Tibial nerve (tissue), 4 donors: ENCODE data around the gene SMIM29. TPM values are rescaled to one million over a fixed set of nuclear protein-coding genes. Genes with fewer than 3 reads are reported as not detected.

Experiments
- DNase-seq, 2 donors: peaks; one replicate each; pipeline ENCODE4 v3.0.0-alpha.2; 2019; ENCODE audit warnings: low spot score in 2 of 2
- H3K27ac ChIP-seq, 4 donors: fragments of 200-600 bp; sonication (generic) in 3 of 4; one replicate each; pipeline ENCODE4 v1.5.1; 2017 to 2019; ENCODE audit warnings: mild to moderate bottlenecking in 1 of 4
- H3K27me3 ChIP-seq, 2 donors: fragments of 200-600 bp; sonication (generic) in 1 of 2; one replicate each; pipeline versions ENCODE4 v1.5.1 to v1.6.0; 2017 to 2019
- H3K36me3 ChIP-seq, 3 donors: fragments of 200-600 bp; sonication (generic); one replicate each; pipeline ENCODE4 v1.5.1; 2018 to 2019
- H3K4me1 ChIP-seq, 4 donors: fragments of 200-600 bp; sonication (generic) in 3 of 4; one replicate each; pipeline ENCODE4 v1.5.1; 2017 to 2019
- H3K4me3 ChIP-seq, 4 donors: fragments of 200-600 bp; sonication (generic) in 3 of 4; one replicate each; pipeline ENCODE4 v1.5.1; 2017 to 2019; ENCODE audit warnings: mild to moderate bottlenecking in 1 of 4, moderate library complexity in 1 of 4
- H3K9me3 ChIP-seq, 4 donors: fragments of 200-600 bp; sonication (generic) in 3 of 4; one replicate each; pipeline ENCODE4 v1.5.1; 2017 to 2019
- EP300 ChIP-seq, 2 donors: sonication (generic); formaldehyde crosslinking; IDR thresholded peaks; one replicate each; pipeline ENCODE4 v1.6.1; 2017; ENCODE audit warnings: antibody characterized with exemption in 2 of 2, mild to moderate bottlenecking in 1 of 2
- POLR2A ChIP-seq, 2 donors: fragments of 450-650 bp; IDR thresholded peaks; one replicate each; pipeline ENCODE4 v1.6.1; 2017; ENCODE audit warnings: antibody characterized with exemption in 2 of 2, mild to moderate bottlenecking in 2 of 2, moderate library complexity in 2 of 2
- WGBS, 2 donors: methylation state at CpG; one replicate each; pipeline ENCODE4 v1.1.5; 2018; 5-methylcytosine and 5-hydroxymethylcytosine counted together
- total RNA-seq, 4 donors: library from RNA; depleted of rRNA; stranded (reverse); fragments of >200 nt; gene quantifications; one replicate each; pipeline ENCODE4 v1.1.0, GENCODE V29; 2016
- TF ChIP-seq, protein P1 (sequence below), 5 experiments: fragments of 200-600 bp in 3 of 5; fragments of 450-650 bp in 2 of 5; sonication (generic) in 3 of 5; IDR thresholded peaks; one replicate each; pipeline ENCODE4 v1.5.1; 2016 to 2019; ENCODE audit warnings: antibody characterized with exemption in 5 of 5, mild to moderate bottlenecking in 3 of 5, moderate library complexity in 2 of 5

The SMIM29 gene
- total RNA-seq, 4 donors from 2014 or later, result 36.3 to 51.9 (median 42.9) TPM

DNA sequence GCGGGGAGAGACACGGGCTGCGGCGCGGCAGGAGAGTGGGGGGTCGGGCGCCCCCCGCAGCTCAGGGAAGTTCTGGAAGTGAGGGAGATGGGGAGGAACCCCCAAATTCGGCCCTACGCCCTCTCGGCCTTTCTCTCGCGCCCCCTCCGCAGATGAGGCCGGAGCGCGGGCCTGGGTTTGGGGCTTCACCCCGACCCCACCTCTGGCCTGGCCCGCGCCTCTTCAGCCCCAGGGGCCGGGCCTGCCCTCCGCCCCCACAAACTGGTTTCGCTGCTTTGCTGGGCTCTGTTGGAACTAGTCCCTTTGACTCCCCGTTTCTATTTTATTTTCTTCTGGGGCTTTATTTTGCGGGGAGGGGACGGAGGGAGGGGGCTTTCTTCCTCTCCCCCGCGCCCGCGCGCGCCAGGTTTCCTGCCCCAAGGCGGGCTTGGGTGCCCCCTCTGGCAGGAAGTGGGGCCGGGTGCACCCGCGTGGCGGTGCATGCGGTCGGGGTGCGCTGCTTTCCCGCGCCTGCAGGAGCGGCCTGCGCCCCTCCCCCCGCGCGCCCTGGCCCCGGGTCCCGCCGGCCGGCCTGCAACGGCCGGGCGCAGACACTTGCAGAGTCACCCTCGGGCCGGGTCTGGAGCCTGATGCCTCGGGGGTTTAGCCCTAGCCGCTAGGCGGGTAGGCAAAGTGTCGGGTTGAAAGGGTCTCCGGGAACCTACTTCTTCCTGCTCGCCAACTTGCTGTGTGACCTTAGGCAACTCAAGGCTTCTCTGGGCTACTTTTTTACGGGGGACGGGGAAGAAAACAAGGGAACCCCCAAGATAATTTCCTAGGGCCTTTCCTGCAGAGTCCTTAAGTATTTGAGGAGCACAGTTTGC is 10.9 kb downstream of the SMIM29 start:
- Histone ChIP-seq H3K4me3 (peak overlapping the region; percentile 55 to 78 (median 58)), H3K27ac (peak overlapping the region; percentile 28 to 84 (median 78)), H3K4me1 (peaks cover 0 to 49% (median 13%) of the 10 kb centered on the region in 4 donors), H3K36me3 (peaks cover 0 to 24% (median 0%) of the 10 kb centered on the region in 3 donors), H3K27me3 (no peaks in the 10 kb centered on the region), H3K9me3 (no peaks in the 10 kb centered on the region)
- WGBS, 2 donors, result 14 to 18% methylated on average over 34 to 46 of the region's 64 CpGs
- DNase-seq, result no peak
- TF ChIP-seq EP300 (IDR thresholded peaks at IDR 0.05), result no peak
- TF ChIP-seq, protein P1, sequence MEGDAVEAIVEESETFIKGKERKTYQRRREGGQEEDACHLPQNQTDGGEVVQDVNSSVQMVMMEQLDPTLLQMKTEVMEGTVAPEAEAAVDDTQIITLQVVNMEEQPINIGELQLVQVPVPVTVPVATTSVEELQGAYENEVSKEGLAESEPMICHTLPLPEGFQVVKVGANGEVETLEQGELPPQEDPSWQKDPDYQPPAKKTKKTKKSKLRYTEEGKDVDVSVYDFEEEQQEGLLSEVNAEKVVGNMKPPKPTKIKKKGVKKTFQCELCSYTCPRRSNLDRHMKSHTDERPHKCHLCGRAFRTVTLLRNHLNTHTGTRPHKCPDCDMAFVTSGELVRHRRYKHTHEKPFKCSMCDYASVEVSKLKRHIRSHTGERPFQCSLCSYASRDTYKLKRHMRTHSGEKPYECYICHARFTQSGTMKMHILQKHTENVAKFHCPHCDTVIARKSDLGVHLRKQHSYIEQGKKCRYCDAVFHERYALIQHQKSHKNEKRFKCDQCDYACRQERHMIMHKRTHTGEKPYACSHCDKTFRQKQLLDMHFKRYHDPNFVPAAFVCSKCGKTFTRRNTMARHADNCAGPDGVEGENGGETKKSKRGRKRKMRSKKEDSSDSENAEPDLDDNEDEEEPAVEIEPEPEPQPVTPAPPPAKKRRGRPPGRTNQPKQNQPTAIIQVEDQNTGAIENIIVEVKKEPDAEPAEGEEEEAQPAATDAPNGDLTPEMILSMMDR (IDR thresholded peaks at IDR 0.05), result peak in 4 of 5 experiments; percentile 20 to 42 (median 38)

- Histone ChIP-seq H3K36me3 (peaks cover 0 to 18% (median 0%) of the 10 kb centered on the region in 3 donors), H3K27ac (peak overlapping the region; percentile 80 to 93 (median 86)), H3K9me3 (no peaks in the 10 kb centered on the region), H3K27me3 (no peaks in the 10 kb centered on the region), H3K4me3 (peak overlapping the region; percentile 55 to 78 (median 66)), H3K4me1 (peaks cover 0 to 46% (median 13%) of the 10 kb centered on the region in 4 donors)
- no peak for DNase-seq
- TF ChIP-seq EP300 (IDR thresholded peaks at IDR 0.05) (no peak), POLR2A (IDR thresholded peaks at IDR 0.05) (no peak)
- TF ChIP-seq, protein P1 (IDR thresholded peaks at IDR 0.05), result no peak
- WGBS, 2 donors, result no CpG with 5 or more reads among the region's 78 CpGs
Measured at GRCh38 chr6:34237316-34237721, 11.5 kb downstream of the SMIM29 start.

DNA sequence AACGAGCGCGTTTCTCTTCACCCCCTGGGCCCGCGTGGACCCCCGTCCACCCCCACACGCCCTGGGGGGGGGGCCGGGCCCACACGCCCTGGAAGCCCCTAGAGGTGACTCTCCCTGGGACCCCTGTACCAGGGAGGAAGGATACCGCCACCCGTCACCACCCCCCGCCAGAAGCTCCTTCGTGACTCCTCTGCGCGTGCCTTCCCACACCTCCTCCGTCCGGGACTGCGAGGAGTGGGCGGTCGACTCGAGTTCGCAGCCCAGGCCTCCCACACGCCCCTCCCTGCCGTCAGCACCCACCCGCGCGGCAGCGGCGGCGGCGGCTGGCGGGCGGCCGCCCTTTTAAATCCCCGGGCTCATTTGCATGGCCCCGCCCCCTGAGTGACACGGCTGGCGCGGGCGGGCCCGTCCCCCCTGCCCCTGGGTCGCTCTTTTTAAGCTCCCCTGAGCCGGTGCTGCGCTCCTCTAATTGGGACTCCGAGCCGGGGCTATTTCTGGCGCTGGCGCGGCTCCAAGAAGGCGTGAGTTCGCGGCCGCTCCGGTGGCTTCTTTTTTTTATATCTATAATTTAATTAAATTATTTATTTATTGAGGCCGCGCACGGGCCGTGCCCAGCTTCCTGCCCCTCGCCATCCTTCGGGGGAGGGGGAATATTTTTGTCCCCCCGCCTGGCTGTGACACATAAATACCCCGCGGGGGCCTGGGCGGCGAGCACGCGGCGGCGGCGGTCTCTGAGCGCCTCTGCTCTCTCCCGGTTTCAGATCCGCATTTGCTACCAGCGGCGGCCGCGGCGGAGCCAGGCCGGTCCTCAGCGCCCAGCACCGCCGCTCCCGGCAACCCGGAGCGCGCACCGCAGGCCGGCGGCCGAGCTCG is 12.1 kb downstream of the SMIM29 start, which contains the start of gene HMGA1:
HMGA1 (plus strand) TSS at position 431 of the 873 bp plus-strand sequence. CDS start 3,908 bp downstream, outside the sequence.
- H3K36me3 ChIP-seq, result peaks cover 0 to 12% (median 0%) of the 10 kb centered on the region in 3 donors
- H3K9me3 ChIP-seq, result no peaks in the 10 kb centered on the region
- DNase-seq, result peak; percentile 70 to 72
- TF ChIP-seq EP300 (IDR thresholded peaks at IDR 0.05) (peak; percentile 17 to 83), POLR2A (IDR thresholded peaks at IDR 0.05) (peak; percentile 85 to 89)
- TF ChIP-seq, protein P1 (IDR thresholded peaks at IDR 0.05), result peak in 1 of 5 experiments; percentile 15
- H3K4me1 ChIP-seq, result peaks cover 0 to 44% (median 13%) of the 10 kb centered on the region in 4 donors
- H3K4me3 ChIP-seq, result peak within 1 kb of the TSS; percentile 55 to 78 (median 66)
- no peaks in the 10 kb centered on the region for H3K27me3 ChIP-seq
- 1 to 2% methylated on average over 59 to 74 of the region's 91 CpGs for WGBS, 2 donors
- peak within 1 kb of the TSS; percentile 80 to 93 (median 86) for H3K27ac ChIP-seq

GRCh38 chr6:34236131-34236442 is 12.7 kb downstream of the SMIM29 start:
- 43 to 48% methylated on average over 13 of the region's 13 CpGs for WGBS, 2 donors
- Histone ChIP-seq H3K9me3 (no peaks in the 10 kb centered on the region), H3K36me3 (peaks cover 0 to 6% (median 0%) of the 10 kb centered on the region in 3 donors), H3K4me1 (peaks cover 0 to 44% (median 13%) of the 10 kb centered on the region in 4 donors), H3K27me3 (no peaks in the 10 kb centered on the region), H3K27ac (peak overlapping the region; percentile 78 to 93 (median 86)), H3K4me3 (peak overlapping the region; percentile 51 to 73 (median 64))
- no peak for DNase-seq
- TF ChIP-seq EP300 (IDR thresholded peaks at IDR 0.05), result no peak
- TF ChIP-seq, protein P1 (IDR thresholded peaks at IDR 0.05), result no peak
- no peak for TF ChIP-seq POLR2A (IDR thresholded peaks at IDR 0.05)
